ENCODE data around the gene CLEC10A. TPM values are rescaled to one million over a fixed set of nuclear protein-coding genes. Genes with fewer than 3 reads are reported as not detected.

CLEC10A gene
- total RNA-seq, 1 experiment from 2014 or later: not detected

DNA sequence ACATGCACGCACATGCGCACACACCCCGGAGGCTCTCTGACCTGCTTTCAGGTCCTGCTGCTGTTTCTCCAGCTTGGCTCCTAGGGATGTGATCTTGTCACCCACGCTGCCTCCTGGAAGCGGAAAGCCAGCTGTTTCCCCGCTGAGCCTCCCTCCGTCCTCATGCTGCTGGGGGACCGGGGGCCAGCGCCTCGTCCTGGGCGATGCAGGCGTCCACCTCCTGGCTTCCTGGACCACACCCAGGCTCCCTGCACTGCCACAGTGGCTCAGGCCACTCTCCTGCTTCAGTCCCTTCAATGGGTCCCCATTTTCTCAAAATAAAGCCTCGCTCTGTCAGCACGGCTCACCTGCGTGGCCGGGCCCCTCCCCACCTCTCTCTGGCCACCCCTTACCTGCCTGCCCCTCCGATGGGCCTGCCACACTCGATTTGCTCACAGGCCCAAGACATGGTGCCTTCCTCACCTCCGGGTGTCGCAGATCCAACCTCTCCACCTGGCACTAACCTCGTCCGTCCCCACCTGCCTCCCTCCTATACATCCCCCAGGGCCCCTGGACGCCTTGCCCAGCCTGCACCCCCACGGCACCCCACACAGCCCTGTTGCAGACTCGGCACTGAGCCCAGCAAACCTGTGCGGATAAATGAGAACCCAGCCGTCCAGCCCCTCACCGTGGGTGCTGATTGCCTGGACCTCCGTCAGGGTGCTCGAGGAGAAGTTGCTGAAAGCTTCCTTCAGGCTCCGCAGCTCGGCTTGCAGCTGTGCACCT lies 27.9 kb upstream of the CLEC10A start:
- no peak for DNase-seq (ENCODE audit: low read depth, low spot score)
- no peaks in the 10 kb centered on the region for H3K4me1 ChIP-seq (ENCODE audit: control insufficient read depth, insufficient read depth, low read length)
- H3K4me3 ChIP-seq (ENCODE audit: low read depth in 2 of 2, low read length in 2 of 2): no peak overlapping the region
- H3K36me3 ChIP-seq (ENCODE audit: control insufficient read depth, insufficient read depth, low read length): no peaks in the 10 kb centered on the region
- H3K27me3 ChIP-seq (ENCODE audit: control insufficient read depth, insufficient read depth, low read length): no peaks in the 10 kb centered on the region
- no TSS peak for BruUV-seq (replicated peaks)
- ChIA-PET CTCF (no interaction called here), POLR2A (no interaction called here)
- no peak for ATAC-seq
- in situ Hi-C loops (cut with HindIII; ENCODE audit: low pct_unique_long_range_greater_than_20kb, low sequenced_read_pairs): no loop called here
- no peaks in the 10 kb centered on the region for H3K9me3 ChIP-seq (ENCODE audit: control insufficient read depth, insufficient read depth, low read depth, low read length)
- intact Hi-C loops (cut with micrococcal nuclease; ENCODE audit: unreplicated experiment): no loop called here
- no peak overlapping the region for H3K27ac ChIP-seq (ENCODE audit: low read length)
- TF ChIP-seq TCF7L2 (IDR thresholded peaks at IDR 0.05; ENCODE audit: low read depth, low read length) (no peak), POLR2AphosphoS5 (IDR thresholded peaks at IDR 0.05; ENCODE audit: low read depth, low read length) (no peak), SIN3A (IDR thresholded peaks at IDR 0.05; ENCODE audit: borderline replicate concordance, insufficient read depth, low read depth, low read length) (no peak)
- TF ChIP-seq, protein P1, sequence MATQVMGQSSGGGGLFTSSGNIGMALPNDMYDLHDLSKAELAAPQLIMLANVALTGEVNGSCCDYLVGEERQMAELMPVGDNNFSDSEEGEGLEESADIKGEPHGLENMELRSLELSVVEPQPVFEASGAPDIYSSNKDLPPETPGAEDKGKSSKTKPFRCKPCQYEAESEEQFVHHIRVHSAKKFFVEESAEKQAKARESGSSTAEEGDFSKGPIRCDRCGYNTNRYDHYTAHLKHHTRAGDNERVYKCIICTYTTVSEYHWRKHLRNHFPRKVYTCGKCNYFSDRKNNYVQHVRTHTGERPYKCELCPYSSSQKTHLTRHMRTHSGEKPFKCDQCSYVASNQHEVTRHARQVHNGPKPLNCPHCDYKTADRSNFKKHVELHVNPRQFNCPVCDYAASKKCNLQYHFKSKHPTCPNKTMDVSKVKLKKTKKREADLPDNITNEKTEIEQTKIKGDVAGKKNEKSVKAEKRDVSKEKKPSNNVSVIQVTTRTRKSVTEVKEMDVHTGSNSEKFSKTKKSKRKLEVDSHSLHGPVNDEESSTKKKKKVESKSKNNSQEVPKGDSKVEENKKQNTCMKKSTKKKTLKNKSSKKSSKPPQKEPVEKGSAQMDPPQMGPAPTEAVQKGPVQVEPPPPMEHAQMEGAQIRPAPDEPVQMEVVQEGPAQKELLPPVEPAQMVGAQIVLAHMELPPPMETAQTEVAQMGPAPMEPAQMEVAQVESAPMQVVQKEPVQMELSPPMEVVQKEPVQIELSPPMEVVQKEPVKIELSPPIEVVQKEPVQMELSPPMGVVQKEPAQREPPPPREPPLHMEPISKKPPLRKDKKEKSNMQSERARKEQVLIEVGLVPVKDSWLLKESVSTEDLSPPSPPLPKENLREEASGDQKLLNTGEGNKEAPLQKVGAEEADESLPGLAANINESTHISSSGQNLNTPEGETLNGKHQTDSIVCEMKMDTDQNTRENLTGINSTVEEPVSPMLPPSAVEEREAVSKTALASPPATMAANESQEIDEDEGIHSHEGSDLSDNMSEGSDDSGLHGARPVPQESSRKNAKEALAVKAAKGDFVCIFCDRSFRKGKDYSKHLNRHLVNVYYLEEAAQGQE (IDR thresholded peaks at IDR 0.05; ENCODE audit: insufficient read depth in 1 of 2, low read depth in 2 of 2, low read length in 1 of 2): no peak
- TF ChIP-seq, protein P2, sequence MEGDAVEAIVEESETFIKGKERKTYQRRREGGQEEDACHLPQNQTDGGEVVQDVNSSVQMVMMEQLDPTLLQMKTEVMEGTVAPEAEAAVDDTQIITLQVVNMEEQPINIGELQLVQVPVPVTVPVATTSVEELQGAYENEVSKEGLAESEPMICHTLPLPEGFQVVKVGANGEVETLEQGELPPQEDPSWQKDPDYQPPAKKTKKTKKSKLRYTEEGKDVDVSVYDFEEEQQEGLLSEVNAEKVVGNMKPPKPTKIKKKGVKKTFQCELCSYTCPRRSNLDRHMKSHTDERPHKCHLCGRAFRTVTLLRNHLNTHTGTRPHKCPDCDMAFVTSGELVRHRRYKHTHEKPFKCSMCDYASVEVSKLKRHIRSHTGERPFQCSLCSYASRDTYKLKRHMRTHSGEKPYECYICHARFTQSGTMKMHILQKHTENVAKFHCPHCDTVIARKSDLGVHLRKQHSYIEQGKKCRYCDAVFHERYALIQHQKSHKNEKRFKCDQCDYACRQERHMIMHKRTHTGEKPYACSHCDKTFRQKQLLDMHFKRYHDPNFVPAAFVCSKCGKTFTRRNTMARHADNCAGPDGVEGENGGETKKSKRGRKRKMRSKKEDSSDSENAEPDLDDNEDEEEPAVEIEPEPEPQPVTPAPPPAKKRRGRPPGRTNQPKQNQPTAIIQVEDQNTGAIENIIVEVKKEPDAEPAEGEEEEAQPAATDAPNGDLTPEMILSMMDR (IDR thresholded peaks at IDR 0.05): no peak

DNA sequence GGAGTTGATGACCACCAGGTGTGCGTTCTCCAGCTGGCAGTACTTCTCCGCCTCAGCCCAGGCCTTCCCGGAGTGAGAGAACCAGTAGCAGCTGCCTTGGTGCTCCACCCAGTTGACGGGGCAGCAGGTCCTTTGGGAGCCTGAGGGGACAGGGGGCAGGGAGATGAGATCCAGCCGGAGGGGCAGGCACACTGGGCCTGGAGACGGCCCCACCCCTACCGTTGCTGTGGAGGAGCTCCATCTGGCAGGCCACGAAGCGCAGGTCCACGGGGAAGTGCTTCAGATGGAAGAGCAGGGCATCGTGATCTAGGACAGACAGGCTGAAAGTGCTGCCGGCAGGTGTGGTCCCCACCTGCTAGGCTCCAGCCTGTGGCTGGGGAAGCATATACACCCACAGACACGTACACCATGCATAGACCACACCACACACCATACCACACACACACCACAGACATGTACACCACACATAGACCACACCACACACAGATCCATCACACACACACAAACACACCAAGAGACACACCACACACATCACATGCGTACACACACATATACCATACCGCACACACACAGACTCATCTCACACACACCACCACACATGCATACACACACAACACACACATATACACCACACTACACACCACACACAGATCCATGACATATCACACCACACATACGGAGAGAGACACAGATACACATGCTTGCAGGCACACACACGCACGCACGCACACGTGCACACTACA lies 27.1 kb upstream of the CLEC10A start:
- CTCF ChIA-PET: interaction anchor here (0.7 kb wide), 1 partner anchor 23 kb away, joined by 3 read pairs; no protein-coding TSS in a partner anchor
- intact Hi-C loops (cut with micrococcal nuclease; ENCODE audit: unreplicated experiment): no loop called here

More for the DNA sequence above, 27.1 kb upstream of the CLEC10A start:
- in situ Hi-C loops (cut with HindIII; ENCODE audit: low pct_unique_long_range_greater_than_20kb, low sequenced_read_pairs): no loop called here
- no TSS peak for BruUV-seq (replicated peaks)
- POLR2A ChIA-PET: no interaction called here
- Histone ChIP-seq H3K36me3 (ENCODE audit: control insufficient read depth, insufficient read depth, low read length) (no peaks in the 10 kb centered on the region), H3K27ac (ENCODE audit: low read length) (no peak overlapping the region), H3K4me3 (ENCODE audit: low read depth in 2 of 2, low read length in 2 of 2) (no peak overlapping the region), H3K4me1 (ENCODE audit: control insufficient read depth, insufficient read depth, low read length) (no peaks in the 10 kb centered on the region), H3K9me3 (ENCODE audit: control insufficient read depth, insufficient read depth, low read depth, low read length) (no peaks in the 10 kb centered on the region), H3K27me3 (ENCODE audit: control insufficient read depth, insufficient read depth, low read length) (no peaks in the 10 kb centered on the region)
- no peak for DNase-seq (ENCODE audit: low read depth, low spot score)
- TF ChIP-seq POLR2AphosphoS5 (IDR thresholded peaks at IDR 0.05; ENCODE audit: low read depth, low read length) (no peak), TCF7L2 (IDR thresholded peaks at IDR 0.05; ENCODE audit: low read depth, low read length) (no peak), SIN3A (IDR thresholded peaks at IDR 0.05; ENCODE audit: borderline replicate concordance, insufficient read depth, low read depth, low read length) (no peak)
- TF ChIP-seq, protein P2 (IDR thresholded peaks at IDR 0.05): no peak
- TF ChIP-seq, protein P1 (IDR thresholded peaks at IDR 0.05; ENCODE audit: insufficient read depth in 1 of 2, low read depth in 2 of 2, low read length in 1 of 2): no peak
- no peak for ATAC-seq
